GM12874 (cell line): ENCODE measurements around the gene ANKRD23.
A peak's percentile ranks its signal among the peaks of the same experiment; 100 is the strongest.

Source experiments
- CTCF ChIP-seq: IDR thresholded peaks from 2 replicates; pipeline ENCODE4 v1.5.1; 2011; ENCODE audit warnings: low read depth, mild to moderate bottlenecking, control low read depth, low read length, moderate library complexity; ENCODE audit not compliant: insufficient read depth

Gene ANKRD23

GRCh38 chr2:96806468-96807126 lies 37.2 kb downstream of the ANKRD23 start:
- no peak for TF ChIP-seq CTCF

- TF ChIP-seq CTCF: no peak
These were observed 38.8 kb downstream of the ANKRD23 start for GRCh38 chr2:96804986-96805385.

GRCh38 chr2:96802721-96803120 lies 41.1 kb downstream of the ANKRD23 start:
- no peak for TF ChIP-seq CTCF

GRCh38 chr2:96801786-96802595 lies 41.8 kb downstream of the ANKRD23 start:
- no peak for TF ChIP-seq CTCF

- TF ChIP-seq CTCF: peak; percentile 96
These were observed 42.6 kb downstream of the ANKRD23 start for GRCh38 chr2:96801005-96801785.

- no peak for TF ChIP-seq CTCF
These were observed 43.5 kb downstream of the ANKRD23 start for GRCh38 chr2:96800061-96801004.
